Ovary (tissue), 3 donors: ENCODE results near the gene NELL1.

Source experiments
- CTCF ChIP-seq, 3 donors: fragments of 450-650 bp in 2 of 3; fragments of 200-600 bp in 1 of 3; IDR thresholded peaks; one replicate each; pipeline versions ENCODE4 v1.5.1 to v1.8.0; 2016 to 2022; ENCODE audit warnings: antibody characterized with exemption in 3 of 3, mild to moderate bottlenecking in 1 of 3
- POLR2A ChIP-seq: fragments of 450-650 bp; IDR thresholded peaks from one replicate; pipeline ENCODE4 v1.6.1; 2017; ENCODE audit warnings: antibody characterized with exemption, mild to moderate bottlenecking, moderate library complexity
- donor health status: DM: no; HTN: no; CAD: no.

- TF ChIP-seq POLR2A (no peak), CTCF (IDR thresholded peaks at IDR 0.05) (no peak)
Observed at GRCh38 chr11:21082853-21083252, 413.5 kb downstream of the NELL1 start.
